ENCODE data around the gene PLCD3. TPM values are rescaled to one million over a fixed set of nuclear protein-coding genes. Genes with fewer than 3 reads are reported as not detected.

Gene PLCD3
- total RNA-seq, 4 donors from 2014 or later: 35.4 to 68.4 (median 44.2) TPM

DNA sequence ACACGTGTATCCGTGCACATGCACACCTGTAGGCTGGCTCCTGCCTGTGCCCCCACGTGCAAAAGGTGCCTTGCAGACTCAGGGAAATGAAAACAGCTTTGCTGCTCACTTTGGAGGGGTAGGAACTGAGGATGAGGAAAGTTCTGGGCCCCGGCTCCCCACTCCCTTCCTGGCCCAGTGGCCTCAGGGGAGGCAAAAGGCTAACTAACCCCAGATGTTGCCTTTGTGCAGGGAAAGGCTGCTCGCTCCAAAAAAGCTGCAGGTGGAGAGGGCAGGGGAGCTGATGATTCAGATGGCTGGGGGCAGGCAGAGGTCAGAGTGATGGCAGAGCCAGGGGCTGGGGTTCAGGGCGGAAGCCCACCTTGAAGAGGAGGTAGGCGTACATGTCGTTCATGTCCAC lies 12.4 kb downstream of the PLCD3 start:
- TF ChIP-seq, protein P1, sequence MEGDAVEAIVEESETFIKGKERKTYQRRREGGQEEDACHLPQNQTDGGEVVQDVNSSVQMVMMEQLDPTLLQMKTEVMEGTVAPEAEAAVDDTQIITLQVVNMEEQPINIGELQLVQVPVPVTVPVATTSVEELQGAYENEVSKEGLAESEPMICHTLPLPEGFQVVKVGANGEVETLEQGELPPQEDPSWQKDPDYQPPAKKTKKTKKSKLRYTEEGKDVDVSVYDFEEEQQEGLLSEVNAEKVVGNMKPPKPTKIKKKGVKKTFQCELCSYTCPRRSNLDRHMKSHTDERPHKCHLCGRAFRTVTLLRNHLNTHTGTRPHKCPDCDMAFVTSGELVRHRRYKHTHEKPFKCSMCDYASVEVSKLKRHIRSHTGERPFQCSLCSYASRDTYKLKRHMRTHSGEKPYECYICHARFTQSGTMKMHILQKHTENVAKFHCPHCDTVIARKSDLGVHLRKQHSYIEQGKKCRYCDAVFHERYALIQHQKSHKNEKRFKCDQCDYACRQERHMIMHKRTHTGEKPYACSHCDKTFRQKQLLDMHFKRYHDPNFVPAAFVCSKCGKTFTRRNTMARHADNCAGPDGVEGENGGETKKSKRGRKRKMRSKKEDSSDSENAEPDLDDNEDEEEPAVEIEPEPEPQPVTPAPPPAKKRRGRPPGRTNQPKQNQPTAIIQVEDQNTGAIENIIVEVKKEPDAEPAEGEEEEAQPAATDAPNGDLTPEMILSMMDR (IDR thresholded peaks at IDR 0.05): no peak
- ATAC-seq (ENCODE audit: low FRiP score): no peak
- DNase-seq (ENCODE audit: low spot score): no peak

DNA sequence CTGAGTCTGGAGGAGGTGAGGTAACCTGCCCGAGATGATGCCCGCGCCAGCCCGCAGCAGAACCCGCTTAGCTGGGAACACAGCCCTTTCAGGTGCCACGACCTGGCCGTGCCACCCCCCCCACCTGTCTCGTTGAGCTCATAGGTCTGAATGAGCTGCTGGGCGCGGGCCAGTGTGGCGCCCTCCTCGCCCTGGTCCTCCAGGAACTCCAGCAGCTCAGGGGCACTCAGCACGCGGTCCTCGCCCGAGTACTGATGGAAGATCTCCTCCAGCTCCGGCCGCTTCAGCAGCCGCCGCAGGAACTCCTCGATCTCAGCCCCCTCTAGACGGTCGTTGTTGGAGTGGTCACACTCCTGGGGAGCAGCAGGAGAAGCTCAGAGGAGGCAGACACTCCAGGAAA lies 13.6 kb downstream of the PLCD3 start:
- no peak for DNase-seq (ENCODE audit: low spot score)

GRCh38 chr17:45117848-45118646 lies 14.3 kb downstream of the PLCD3 start:
- ATAC-seq (ENCODE audit: low FRiP score) (no peak), DNase-seq (ENCODE audit: low spot score) (no peak)
- TF ChIP-seq, protein P1 (IDR thresholded peaks at IDR 0.05): no peak

More for the DNA sequence above, 13.6 kb downstream of the PLCD3 start:
- TF ChIP-seq, protein P1 (IDR thresholded peaks at IDR 0.05): no peak
- ATAC-seq (ENCODE audit: low FRiP score): no peak

DNA sequence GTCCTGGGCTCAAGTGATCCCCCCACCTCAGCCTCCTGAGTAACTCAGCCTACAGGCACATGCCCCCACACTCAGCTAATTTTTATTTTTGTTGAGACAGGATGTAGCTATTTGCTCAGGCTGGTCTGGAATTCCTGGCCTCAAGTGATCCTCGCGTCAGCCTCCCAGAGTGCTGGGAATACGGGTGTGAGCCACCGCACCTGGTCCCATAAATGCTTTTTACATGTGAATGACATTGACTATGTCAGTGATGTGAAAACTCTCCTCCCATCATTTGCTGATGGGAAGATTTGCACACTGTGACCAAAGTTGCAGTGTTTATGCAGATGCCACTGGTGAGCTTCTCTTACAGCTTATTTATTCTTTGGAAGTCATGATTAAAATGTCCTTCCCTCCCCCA lies 15.0 kb downstream of the PLCD3 start:
- DNase-seq (ENCODE audit: low spot score) (no peak), ATAC-seq (ENCODE audit: low FRiP score) (no peak)
- TF ChIP-seq, protein P1 (IDR thresholded peaks at IDR 0.05): no peak

- DNase-seq (ENCODE audit: low spot score): no peak
- ATAC-seq (ENCODE audit: low FRiP score): no peak
- TF ChIP-seq, protein P1 (IDR thresholded peaks at IDR 0.05): no peak
These were observed 15.8 kb downstream of the PLCD3 start for GRCh38 chr17:45116434-45117016.

DNA sequence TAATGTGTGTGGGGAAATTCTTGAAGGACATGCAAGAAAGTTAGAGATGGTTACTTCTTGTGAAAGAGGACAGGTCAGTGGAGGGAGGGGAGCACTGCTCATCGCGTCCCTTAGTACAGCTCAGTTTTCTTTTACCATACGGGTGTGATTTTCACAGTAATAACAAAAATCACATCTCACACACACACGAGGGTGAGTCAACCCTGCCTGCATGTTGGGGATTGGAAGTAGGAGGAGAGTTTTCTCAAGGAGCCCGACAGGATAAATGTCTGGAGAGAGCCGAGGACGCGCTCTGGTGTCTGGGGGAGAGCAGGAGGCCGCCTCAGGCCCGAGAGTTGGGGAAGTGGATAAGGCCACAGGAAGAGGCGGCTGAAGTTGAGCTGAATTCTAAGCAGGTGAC lies 16.4 kb downstream of the PLCD3 start:
- TF ChIP-seq, protein P1 (IDR thresholded peaks at IDR 0.05): no peak
- no peak for ATAC-seq (ENCODE audit: low FRiP score)
- DNase-seq (ENCODE audit: low spot score): no peak
